Measurements from ENCODE around the gene CHRNA4. TPM values are rescaled to one million over a fixed set of nuclear protein-coding genes. Genes with fewer than 3 reads are reported as not detected.

CHRNA4 gene
- total RNA-seq, 1 donor from 2014 or later: not detected

DNA sequence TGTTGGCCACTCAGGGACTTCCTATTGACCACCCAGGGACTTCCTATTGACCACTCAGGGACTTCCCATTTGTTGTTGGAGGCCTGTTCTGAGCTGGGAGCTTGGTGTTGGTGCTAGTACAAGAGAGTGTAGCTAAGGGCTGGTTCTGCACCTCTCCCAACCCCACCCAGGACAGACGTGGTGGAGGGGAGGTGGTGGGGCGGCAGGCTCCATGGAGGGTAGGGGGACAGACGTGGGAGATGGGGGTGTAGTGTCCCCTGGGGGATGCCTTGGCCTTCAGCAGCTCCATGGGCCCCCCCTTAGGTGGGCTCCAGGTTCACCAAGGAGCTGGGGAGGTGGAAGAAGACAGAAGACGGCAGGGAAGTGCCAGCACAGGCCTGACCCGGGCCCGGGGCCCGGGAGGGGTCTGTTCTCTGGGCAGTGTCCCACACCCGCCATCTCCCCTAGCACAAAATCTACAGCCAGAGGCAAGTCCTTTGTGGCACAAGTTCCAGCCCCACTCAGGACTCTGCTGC is 33.9 kb downstream of the CHRNA4 start:
- H3K36me3 Mint-ChIP-seq (ENCODE audit: unreplicated experiment): no peaks in the 10 kb centered on the region
- H3K27me3 Mint-ChIP-seq (ENCODE audit: unreplicated experiment): peaks cover 14% of the 10 kb centered on the region
- no peaks in the 10 kb centered on the region for H3K4me1 Mint-ChIP-seq (ENCODE audit: unreplicated experiment)
- H3K9me3 Mint-ChIP-seq (ENCODE audit: unreplicated experiment): peaks cover 3% of the 10 kb centered on the region
- TF ChIP-seq, protein P1, sequence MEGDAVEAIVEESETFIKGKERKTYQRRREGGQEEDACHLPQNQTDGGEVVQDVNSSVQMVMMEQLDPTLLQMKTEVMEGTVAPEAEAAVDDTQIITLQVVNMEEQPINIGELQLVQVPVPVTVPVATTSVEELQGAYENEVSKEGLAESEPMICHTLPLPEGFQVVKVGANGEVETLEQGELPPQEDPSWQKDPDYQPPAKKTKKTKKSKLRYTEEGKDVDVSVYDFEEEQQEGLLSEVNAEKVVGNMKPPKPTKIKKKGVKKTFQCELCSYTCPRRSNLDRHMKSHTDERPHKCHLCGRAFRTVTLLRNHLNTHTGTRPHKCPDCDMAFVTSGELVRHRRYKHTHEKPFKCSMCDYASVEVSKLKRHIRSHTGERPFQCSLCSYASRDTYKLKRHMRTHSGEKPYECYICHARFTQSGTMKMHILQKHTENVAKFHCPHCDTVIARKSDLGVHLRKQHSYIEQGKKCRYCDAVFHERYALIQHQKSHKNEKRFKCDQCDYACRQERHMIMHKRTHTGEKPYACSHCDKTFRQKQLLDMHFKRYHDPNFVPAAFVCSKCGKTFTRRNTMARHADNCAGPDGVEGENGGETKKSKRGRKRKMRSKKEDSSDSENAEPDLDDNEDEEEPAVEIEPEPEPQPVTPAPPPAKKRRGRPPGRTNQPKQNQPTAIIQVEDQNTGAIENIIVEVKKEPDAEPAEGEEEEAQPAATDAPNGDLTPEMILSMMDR (IDR thresholded peaks at IDR 0.05): no peak
- DNase-seq (ENCODE audit: extremely low spot score, unreplicated experiment): no peak
- no peak overlapping the region for H3K4me3 Mint-ChIP-seq (ENCODE audit: unreplicated experiment)
- no peak overlapping the region for H3K27ac Mint-ChIP-seq (ENCODE audit: unreplicated experiment)

DNA sequence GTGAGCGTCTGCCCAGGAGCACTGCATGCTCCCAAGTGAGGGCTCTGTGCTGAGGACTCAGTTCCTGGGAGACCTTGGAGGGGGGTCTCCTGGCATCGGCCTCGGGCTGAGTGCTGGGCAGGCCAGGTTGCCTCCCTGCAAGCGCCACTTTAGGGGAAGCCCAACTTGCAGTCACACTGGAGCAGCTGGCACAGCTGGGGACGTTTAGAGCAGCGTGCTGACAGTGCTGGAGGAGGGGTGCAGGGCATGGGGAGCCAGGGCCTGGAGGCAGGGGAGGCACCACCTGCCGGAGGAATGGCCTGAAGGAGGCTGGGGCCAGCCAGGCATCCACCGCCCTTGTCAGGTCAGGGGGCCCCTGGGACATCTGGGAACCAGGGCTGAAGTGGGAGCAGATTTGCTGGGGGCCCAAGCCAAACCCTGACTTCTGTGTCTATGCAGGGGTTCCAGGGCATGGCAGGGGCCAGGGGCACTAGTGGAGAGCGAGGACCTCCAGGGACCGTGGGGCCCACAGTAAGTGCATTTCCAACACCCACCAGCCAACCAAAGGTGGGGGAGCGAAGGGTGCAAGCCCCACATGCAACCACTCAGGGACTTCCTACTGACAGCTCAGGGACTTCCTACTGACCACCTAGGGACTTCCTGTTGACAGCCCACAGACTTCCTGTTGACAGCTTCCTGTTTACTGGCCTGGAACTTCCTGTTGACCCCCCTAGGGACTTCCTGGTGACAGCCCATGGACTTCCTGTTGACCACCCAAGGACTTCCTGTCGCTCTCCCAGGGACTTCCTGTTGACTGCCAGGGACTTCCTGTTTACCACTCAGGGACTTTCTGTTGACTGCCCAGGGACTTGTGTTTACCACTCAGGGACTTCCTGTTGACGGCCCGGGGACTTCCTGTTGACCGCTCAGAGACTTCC is 34.6 kb downstream of the CHRNA4 start:
- Mint-ChIP-seq H3K36me3 (ENCODE audit: unreplicated experiment) (no peaks in the 10 kb centered on the region), H3K27me3 (ENCODE audit: unreplicated experiment) (peaks cover 14% of the 10 kb centered on the region), H3K4me1 (ENCODE audit: unreplicated experiment) (no peaks in the 10 kb centered on the region), H3K27ac (ENCODE audit: unreplicated experiment) (no peak overlapping the region), H3K9me3 (ENCODE audit: unreplicated experiment) (no peaks in the 10 kb centered on the region), H3K4me3 (ENCODE audit: unreplicated experiment) (no peak overlapping the region)
- TF ChIP-seq, protein P1 (IDR thresholded peaks at IDR 0.05): no peak
- no peak for DNase-seq (ENCODE audit: extremely low spot score, unreplicated experiment)

DNA sequence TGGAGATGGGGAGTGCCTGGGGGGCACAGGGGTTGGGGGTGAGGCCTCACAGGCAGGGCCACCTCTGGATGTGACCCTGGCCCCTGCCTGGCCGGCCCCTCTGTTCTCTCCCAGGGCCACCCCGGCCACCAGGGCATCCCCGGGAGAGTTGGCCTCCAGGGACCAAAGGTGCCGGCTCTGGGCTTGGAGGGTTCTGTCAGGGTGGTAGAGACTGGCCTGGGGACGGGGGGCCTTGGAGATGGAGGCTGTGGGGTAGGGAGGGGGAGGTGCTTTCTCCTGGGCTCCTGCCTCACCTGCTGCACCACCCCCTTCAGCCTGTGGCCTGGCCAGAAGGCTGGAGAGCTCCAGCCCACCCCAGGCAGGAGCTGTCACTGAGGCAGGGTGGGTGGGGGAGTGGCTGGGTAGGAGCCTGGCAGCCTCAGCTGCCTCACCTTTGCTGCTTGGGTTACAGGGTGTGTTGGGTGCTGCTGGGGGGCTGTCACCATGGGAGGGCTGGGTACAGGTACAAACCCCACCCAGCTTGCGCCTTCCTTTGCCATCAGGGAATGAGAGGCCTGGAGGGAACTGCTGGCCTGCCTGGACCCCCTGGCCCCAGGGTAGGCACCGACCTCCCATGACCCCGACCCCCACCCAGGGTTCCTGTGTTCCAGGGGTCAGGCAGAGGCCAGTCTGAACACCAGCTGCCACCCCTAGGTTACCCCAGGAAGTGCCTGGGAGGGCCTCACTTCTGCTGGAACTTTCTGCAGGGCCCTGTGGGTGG is 35.4 kb downstream of the CHRNA4 start:
- no peaks in the 10 kb centered on the region for H3K36me3 Mint-ChIP-seq (ENCODE audit: unreplicated experiment)

DNA sequence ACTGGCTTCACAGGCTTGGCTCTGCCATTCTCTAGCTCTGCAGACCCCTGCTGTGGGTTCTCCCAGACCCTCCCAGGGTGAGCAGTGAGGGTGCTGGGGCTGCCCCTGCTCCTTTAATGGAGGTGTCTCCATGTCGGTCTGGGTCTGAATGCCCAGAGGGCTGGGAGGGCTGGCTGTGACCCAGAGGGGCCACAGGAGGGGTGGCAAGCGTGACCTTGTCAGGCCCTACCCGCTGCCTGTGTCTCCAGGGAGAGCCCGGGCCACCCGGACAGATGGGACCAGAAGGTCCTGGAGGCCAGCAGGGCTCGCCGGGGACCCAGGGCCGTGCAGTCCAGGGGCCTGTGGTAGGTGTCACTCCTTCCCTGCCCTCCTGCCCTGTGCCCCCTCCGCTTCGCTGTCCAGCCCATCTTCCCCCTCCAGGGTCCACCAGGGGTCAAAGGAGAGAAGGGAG is 36.1 kb downstream of the CHRNA4 start:
- Mint-ChIP-seq H3K9me3 (ENCODE audit: unreplicated experiment) (no peaks in the 10 kb centered on the region), H3K4me1 (ENCODE audit: unreplicated experiment) (no peaks in the 10 kb centered on the region), H3K36me3 (ENCODE audit: unreplicated experiment) (no peaks in the 10 kb centered on the region), H3K4me3 (ENCODE audit: unreplicated experiment) (no peak overlapping the region), H3K27me3 (ENCODE audit: unreplicated experiment) (peaks cover 14% of the 10 kb centered on the region), H3K27ac (ENCODE audit: unreplicated experiment) (no peak overlapping the region)
- TF ChIP-seq, protein P1 (IDR thresholded peaks at IDR 0.05): no peak
- no peak for DNase-seq (ENCODE audit: extremely low spot score, unreplicated experiment)

More for the DNA sequence above, 35.4 kb downstream of the CHRNA4 start:
- Mint-ChIP-seq H3K27ac (ENCODE audit: unreplicated experiment) (no peak overlapping the region), H3K4me1 (ENCODE audit: unreplicated experiment) (no peaks in the 10 kb centered on the region), H3K9me3 (ENCODE audit: unreplicated experiment) (no peaks in the 10 kb centered on the region), H3K4me3 (ENCODE audit: unreplicated experiment) (no peak overlapping the region), H3K27me3 (ENCODE audit: unreplicated experiment) (peaks cover 14% of the 10 kb centered on the region)
- TF ChIP-seq, protein P1 (IDR thresholded peaks at IDR 0.05): no peak
- DNase-seq (ENCODE audit: extremely low spot score, unreplicated experiment): no peak
